Heart left ventricle (tissue), 16 donors: ENCODE results near the gene SMOC2. TPM values are rescaled to one million over a fixed set of nuclear protein-coding genes. Genes with fewer than 3 reads are reported as not detected.

Experiments used
- ATAC-seq, 4 donors: fragments of 200-7000 bp; cut with Tn5 transposase; one replicate each; pipeline ENCODE4 v1.9.1; 2020 to 2022; ENCODE audit warnings: moderate library complexity in 4 of 4, mild to moderate bottlenecking in 3 of 4, moderate number of reproducible peaks in 1 of 4
- DNase-seq, 5 donors: peaks; one replicate each; pipeline ENCODE4 v3.0.0-alpha.2; 2020
- H3K27ac ChIP-seq, 12 donors: fragments of 200-600 bp; sonication (generic) in 4 of 12; one replicate each; pipeline versions ENCODE4 v1.5.0 to v1.8.0; 2016 to 2022; ENCODE audit warnings: mild to moderate bottlenecking in 2 of 12
- H3K27me3 ChIP-seq, 9 donors: fragments of 200-600 bp; sonication (generic) in 2 of 9; one replicate each; pipeline versions ENCODE4 v1.5.1 to v1.8.0; 2016 to 2022; ENCODE audit warnings: mild to moderate bottlenecking in 3 of 9
- H3K36me3 ChIP-seq, 9 donors: fragments of 200-600 bp; sonication (generic) in 2 of 9; one replicate each; pipeline versions ENCODE4 v1.5.0 to v1.8.0; 2018 to 2022; ENCODE audit warnings: mild to moderate bottlenecking in 2 of 9
- H3K4me1 ChIP-seq, 12 donors: fragments of 200-600 bp; sonication (generic) in 4 of 12; one replicate each; pipeline versions ENCODE4 v1.5.0 to v1.8.0; 2016 to 2022; ENCODE audit warnings: mild to moderate bottlenecking in 3 of 12
- H3K4me3 ChIP-seq, 12 donors: fragments of 200-600 bp; sonication (generic) in 4 of 12; one replicate each; pipeline versions ENCODE4 v1.5.0 to v1.8.0; 2017 to 2022; ENCODE audit warnings: mild to moderate bottlenecking in 9 of 12, moderate library complexity in 4 of 12
- H3K9me3 ChIP-seq, 12 donors: fragments of 200-600 bp; sonication (generic) in 4 of 12; one replicate each; pipeline versions ENCODE4 v1.5.0 to v1.8.0; 2016 to 2022; ENCODE audit warnings: mild to moderate bottlenecking in 1 of 12
- POLR2A ChIP-seq, 2 donors: fragments of 450-650 bp; IDR thresholded peaks; one replicate each; pipeline ENCODE4 v1.6.1; 2017; ENCODE audit warnings: antibody characterized with exemption in 2 of 2, mild to moderate bottlenecking in 2 of 2, moderate library complexity in 2 of 2
- WGBS, 4 donors: extraction: QIAGEN DNeasy Blood & Tissue Kit in 2 of 4; methylation state at CpG; one replicate each; pipeline versions ENCODE4 v1.1.5 to v1.1.7; 2013 to 2018; 5-methylcytosine and 5-hydroxymethylcytosine counted together
- intact Hi-C, 10 donors: fragments of 100-400 bp; cut with DNase I; formaldehyde crosslinking; loops; one replicate each; pipeline versions ENCODE4 v1.11.1 to v1.14.2; 2022
- polyA plus RNA-seq, 2 donors: library from polyadenylated mRNA; stranded (reverse); fragments of 200-250 nt; gene quantifications; one replicate each; pipeline ENCODE4 v1.2.3, GENCODE V29; 2013
- total RNA-seq, 9 donors: library from RNA; depleted of rRNA in 2 of 9; stranded (reverse); fragments of >200 nt in 2 of 9; fragmentation: NEBNext Ultra II Directional in 3 of 9; extraction: Animal tissue kit (Norgen Biotek cat#: 25700) in 3 of 9; gene quantifications; one replicate each; pipeline versions ENCODE4 v1.1.0 to v1.2.4, GENCODE V29; 2016 to 2023
- TF ChIP-seq, protein P1 (sequence below), 12 donors: fragments of 200-600 bp; sonication (generic) in 4 of 12; IDR thresholded peaks; one replicate each; pipeline versions ENCODE4 v1.5.0 to v1.8.0; 2018 to 2022; ENCODE audit warnings: antibody characterized with exemption in 12 of 12, mild to moderate bottlenecking in 5 of 12
- donor health status: ischemic (EF 13 %, LVEDD 7.1; RV severe dilation, severe dysfunction).
- donor health status: healthy with polysubstance abuse.
- donor health status: DM: no; HTN: yes; CAD: no.
- donor health status: DM: no; HTN: no; CAD: no.
- donor health status: ischemic (EF 25% LVEDD 6.9; RV normal size, moderate dysfunction).
- donor health status: ischemic (EF 25% LVEDD 5.7; RV mildly dilated, moderate dysfunction).
- donor health status: healthy.
- donor health status: DM: yes; HTN: yes; CAD: no.
- donor health status: ischemic (EF 35%, LVEDD 5.7; RV mildly dilated, moderate dysfunction).
- donor health status: nonischemic (EF 11% LVEDD 7.7; RV severe dilation, severe dysfunction).
- donor health status: DM: yes; HTN: yes; CAD: no.
- donor health status: PGD.
- donor health status: ischemic (EF 29% LVEDD 5.4; RV normal size, mild dysfunction).
- donor health status: nonischemic (EF 23%, LVEDD 6.1; RV moderate dilation, normal function).

Gene SMOC2
- total and polyA plus RNA-seq, 11 donors, result 5.9 to 44.2 (median 15.7) TPM

DNA sequence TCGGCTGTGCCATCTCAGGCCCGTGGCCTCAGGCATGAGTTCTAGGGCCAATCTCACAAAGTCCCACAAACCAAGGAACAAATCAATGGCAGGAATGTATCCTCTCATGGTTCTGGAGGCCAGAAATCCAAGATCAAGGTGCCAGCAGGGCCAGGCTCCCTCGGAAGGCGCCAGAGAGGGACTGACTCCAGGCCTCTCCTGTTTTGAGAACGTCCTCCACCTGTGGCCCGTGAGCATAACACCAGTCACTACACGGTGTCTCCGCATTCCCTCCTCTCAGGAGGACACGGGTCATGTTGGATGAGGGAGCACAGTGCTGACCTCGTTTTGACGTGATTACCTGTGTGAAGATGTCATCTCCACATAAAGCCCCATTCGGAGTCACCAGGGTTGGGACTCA lies 45.0 kb upstream of the SMOC2 start:
- no peak overlapping the region for H3K4me3 ChIP-seq
- H3K27ac ChIP-seq, result no peak overlapping the region
- 58 to 85% (median 71%) methylated on average over 10 to 12 of the region's 12 CpGs for WGBS, 4 donors
- ATAC-seq (no peak), DNase-seq (no peak)
- TF ChIP-seq, protein P1, sequence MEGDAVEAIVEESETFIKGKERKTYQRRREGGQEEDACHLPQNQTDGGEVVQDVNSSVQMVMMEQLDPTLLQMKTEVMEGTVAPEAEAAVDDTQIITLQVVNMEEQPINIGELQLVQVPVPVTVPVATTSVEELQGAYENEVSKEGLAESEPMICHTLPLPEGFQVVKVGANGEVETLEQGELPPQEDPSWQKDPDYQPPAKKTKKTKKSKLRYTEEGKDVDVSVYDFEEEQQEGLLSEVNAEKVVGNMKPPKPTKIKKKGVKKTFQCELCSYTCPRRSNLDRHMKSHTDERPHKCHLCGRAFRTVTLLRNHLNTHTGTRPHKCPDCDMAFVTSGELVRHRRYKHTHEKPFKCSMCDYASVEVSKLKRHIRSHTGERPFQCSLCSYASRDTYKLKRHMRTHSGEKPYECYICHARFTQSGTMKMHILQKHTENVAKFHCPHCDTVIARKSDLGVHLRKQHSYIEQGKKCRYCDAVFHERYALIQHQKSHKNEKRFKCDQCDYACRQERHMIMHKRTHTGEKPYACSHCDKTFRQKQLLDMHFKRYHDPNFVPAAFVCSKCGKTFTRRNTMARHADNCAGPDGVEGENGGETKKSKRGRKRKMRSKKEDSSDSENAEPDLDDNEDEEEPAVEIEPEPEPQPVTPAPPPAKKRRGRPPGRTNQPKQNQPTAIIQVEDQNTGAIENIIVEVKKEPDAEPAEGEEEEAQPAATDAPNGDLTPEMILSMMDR (IDR thresholded peaks at IDR 0.05), result no peak
- no peak for TF ChIP-seq POLR2A (IDR thresholded peaks at IDR 0.05)
- H3K4me1 ChIP-seq, result no peaks in the 10 kb centered on the region
- H3K9me3 ChIP-seq, result peaks cover 0 to 16% (median 0%) of the 10 kb centered on the region in 12 donors
- no peaks in the 10 kb centered on the region for H3K36me3 ChIP-seq
- intact Hi-C loops, result no loop called here
- peaks cover 0 to under 1% (median 0%) of the 10 kb centered on the region in 9 donors for H3K27me3 ChIP-seq

- intact Hi-C loops, result no loop called here
- H3K9me3 ChIP-seq, result peaks cover 0 to 19% (median 0%) of the 10 kb centered on the region in 12 donors
- no peak for TF ChIP-seq POLR2A (IDR thresholded peaks at IDR 0.05)
- TF ChIP-seq, protein P1 (IDR thresholded peaks at IDR 0.05), result no peak
- no peaks in the 10 kb centered on the region for H3K4me1 ChIP-seq
- no peaks in the 10 kb centered on the region for H3K27me3 ChIP-seq
- no peak overlapping the region for H3K4me3 ChIP-seq
- no peaks in the 10 kb centered on the region for H3K36me3 ChIP-seq
- WGBS, 4 donors, result 83 to 92% (median 87%) methylated on average over 16 of the region's 16 CpGs
- ATAC-seq, result no peak
- DNase-seq, result peak in 1 of 5 donors; percentile 37
- H3K27ac ChIP-seq, result no peak overlapping the region
These were observed 44.4 kb upstream of the SMOC2 start for GRCh38 chr6:168396561-168396960.

DNA sequence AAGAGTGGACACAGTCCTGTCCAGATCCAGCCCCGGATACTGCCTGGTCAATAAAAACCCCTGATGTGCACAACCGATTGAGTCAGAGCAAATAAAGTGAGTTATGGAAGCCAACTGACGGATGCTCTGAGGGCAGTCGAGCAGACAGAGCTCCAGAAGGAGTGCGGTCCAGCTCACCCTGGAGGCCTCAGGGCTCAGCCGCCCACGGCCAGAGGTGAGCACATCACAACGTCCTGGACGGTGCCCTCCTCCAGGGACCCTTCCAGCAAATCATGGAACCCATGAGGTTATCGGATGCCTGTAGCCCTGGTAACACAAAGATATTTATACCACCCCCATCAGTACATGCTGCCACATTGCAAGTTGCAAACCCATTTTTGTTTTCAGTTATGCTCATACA lies 44.0 kb upstream of the SMOC2 start:
- intact Hi-C loops, result no loop called here
- H3K36me3 ChIP-seq, result no peaks in the 10 kb centered on the region
- H3K4me1 ChIP-seq, result no peaks in the 10 kb centered on the region
- WGBS, 4 donors, result 83 to 88% (median 84%) methylated on average over 10 of the region's 10 CpGs
- no peak overlapping the region for H3K4me3 ChIP-seq
- H3K27me3 ChIP-seq, result no peaks in the 10 kb centered on the region
- H3K9me3 ChIP-seq, result peaks cover 0 to 19% (median 0%) of the 10 kb centered on the region in 12 donors
- no peak for ATAC-seq
- peak in 1 of 5 donors; percentile 18 for DNase-seq
- H3K27ac ChIP-seq, result no peak overlapping the region
- TF ChIP-seq POLR2A (IDR thresholded peaks at IDR 0.05), result no peak

GRCh38 chr6:168400037-168400436 lies 40.9 kb upstream of the SMOC2 start:
- Histone ChIP-seq H3K27ac (no peak overlapping the region), H3K36me3 (no peaks in the 10 kb centered on the region), H3K27me3 (no peaks in the 10 kb centered on the region), H3K4me3 (no peak overlapping the region), H3K9me3 (peaks cover 0 to 19% (median 0%) of the 10 kb centered on the region in 12 donors), H3K4me1 (no peaks in the 10 kb centered on the region)
- 53 to 62% (median 57%) methylated on average over 2 of the region's 2 CpGs for WGBS, 4 donors
- ATAC-seq (peak in 1 of 4 donors; percentile 42), DNase-seq (peak in 1 of 5 donors; percentile 25)
- intact Hi-C loops, result no loop called here
- TF ChIP-seq, protein P1 (IDR thresholded peaks at IDR 0.05), result no peak
- TF ChIP-seq POLR2A (IDR thresholded peaks at IDR 0.05), result no peak
